H1 (cell line): ENCODE results near the gene SPATS1. TPM values are rescaled to one million over a fixed set of nuclear protein-coding genes. Genes with fewer than 3 reads are reported as not detected.
"Not testable (repeated sequence)": the region's sequence is repeated elsewhere in the genome, so short reads cannot be mapped to it uniquely, and the experiment has no call there.

Experiments
- CTCF ChIA-PET: fragments of 300-600 bp; sonication (Branson Sonifier 250); formaldehyde crosslinking; loops from one replicate; lab custom pipeline; 2021; ENCODE audit not compliant: partially characterized antibody; lab: Charles Lee
- POLR2A ChIA-PET: fragments of 300-600 bp; sonication (Branson Sonifier 250); formaldehyde crosslinking; loops from one replicate; lab custom pipeline; 2021; ENCODE audit warnings: inconsistent platforms; ENCODE audit not compliant: partially characterized antibody; lab: Charles Lee
- DNase-seq, 2 experiments: peaks; one replicate each; pipeline versions ENCODE4 v3.0.0 to v3.0.0-alpha.2; 2010 to 2022; ENCODE audit warnings: low spot score in 2 of 2, low read depth in 1 of 2, mixed read lengths in 1 of 2
- FAIRE-seq: peaks from 2 replicates; lab custom pipeline; 2011; peaks lifted over from hg19 to GRCh38; lab: Jason Lieb, UNC
- H2AFZ ChIP-seq: 2 replicates; pipeline ENCODE4 v1.8.1; 2012; ENCODE audit warnings: low read length, inconsistent platforms
- H2AK5ac ChIP-seq: 2 replicates; pipeline ENCODE4 v1.6.1; 2013; ENCODE audit warnings: low read depth, low read length
- H2BK120ac ChIP-seq: replicated peaks from 2 replicates; pipeline ENCODE3; 2013; ENCODE audit warnings: low read depth, low read length, inconsistent platforms
- H2BK12ac ChIP-seq: 2 replicates; pipeline ENCODE4 v1.6.1; 2013; ENCODE audit warnings: low read depth, low read length
- H2BK15ac ChIP-seq: 2 replicates; pipeline ENCODE4 v1.6.1; 2013; ENCODE audit warnings: low read length
- H2BK20ac ChIP-seq: 2 replicates; pipeline ENCODE4 v1.6.1; 2013; ENCODE audit warnings: low read length
- H2BK5ac ChIP-seq: 2 replicates; pipeline ENCODE4 v1.6.1; 2013; ENCODE audit warnings: low read depth, low read length
- H3K14ac ChIP-seq: 2 replicates; pipeline ENCODE4 v1.6.1; 2013; ENCODE audit warnings: inconsistent platforms; ENCODE audit not compliant: insufficient read length
- H3K18ac ChIP-seq: 2 replicates; pipeline ENCODE4 v1.6.1; 2013; ENCODE audit warnings: low read length; ENCODE audit errors: extremely low read depth
- H3K23ac ChIP-seq: 2 replicates; pipeline ENCODE4 v1.6.1; 2013; ENCODE audit warnings: inconsistent platforms; ENCODE audit not compliant: insufficient read length
- H3K23me2 ChIP-seq: 2 replicates; pipeline ENCODE4 v1.6.1; 2013; ENCODE audit warnings: low read depth, low read length
- H3K27ac ChIP-seq: 2 replicates; pipeline ENCODE4 v1.6.1; 2011; ENCODE audit warnings: low read depth, low read length, inconsistent platforms
- H3K27me3 ChIP-seq, 4 experiments: replicated peaks in 1 of 4; 1 replicate in 1 of 4; 2 replicates in 3 of 4; pipeline versions ENCODE4 v1.6.1 to v1.8.1; 2011 to 2013; ENCODE audit warnings: low read length in 3 of 4, mild to moderate bottlenecking in 3 of 4, inconsistent platforms in 2 of 4, mixed read lengths in 2 of 4, moderate library complexity in 1 of 4; ENCODE audit not compliant: control insufficient read depth in 3 of 4, insufficient read depth in 3 of 4; ENCODE audit errors: extremely low read depth in 1 of 4
- H3K36me3 ChIP-seq, 4 experiments: 2 replicates each; pipeline versions ENCODE4 v1.6.1 to v1.8.1; 2011 to 2013; ENCODE audit warnings: mild to moderate bottlenecking in 4 of 4, low read length in 3 of 4, moderate library complexity in 2 of 4, control low read depth in 1 of 4, inconsistent platforms in 1 of 4; ENCODE audit not compliant: insufficient read depth in 4 of 4, control insufficient read depth in 2 of 4
- H3K4ac ChIP-seq: replicated peaks from 2 replicates; pipeline ENCODE3; 2013; ENCODE audit warnings: low read length, low read depth, mixed read lengths, inconsistent platforms; ENCODE audit not compliant: insufficient read length
- H3K4me1 ChIP-seq, 4 experiments: replicated peaks in 1 of 4; 1 replicate in 1 of 4; 2 replicates in 3 of 4; pipeline versions ENCODE4 v1.6.1 to v1.8.1; 2011 to 2013; ENCODE audit warnings: low read length in 3 of 4, inconsistent platforms in 2 of 4, mixed read lengths in 1 of 4; ENCODE audit not compliant: insufficient read depth in 4 of 4, control insufficient read depth in 3 of 4
- H3K4me2 ChIP-seq, 2 experiments: 2 replicates each; pipeline versions ENCODE4 v1.6.1 to v1.8.1; 2011 to 2013; ENCODE audit warnings: low read depth in 2 of 2, low read length in 2 of 2, control low read depth in 1 of 2, inconsistent platforms in 1 of 2, mild to moderate bottlenecking in 1 of 2; ENCODE audit not compliant: insufficient read depth in 1 of 2
- H3K4me3 ChIP-seq, 4 experiments: fragments of 200-600, 300-600 bp in 1 of 4; sonication (generic), shearing (Covaris generic), sonication (Bioruptor Twin) in 1 of 4; 2 replicates each; pipeline versions ENCODE4 v1.5.1 to v1.8.1; 2011 to 2016; ENCODE audit warnings: low read length in 4 of 4, low read depth in 3 of 4, control low read depth in 2 of 4, inconsistent platforms in 2 of 4, mild to moderate bottlenecking in 2 of 4, mixed read lengths in 1 of 4, moderate library complexity in 1 of 4; ENCODE audit not compliant: insufficient read depth in 2 of 4; ENCODE audit errors: extremely low read depth in 1 of 4
- H3K56ac ChIP-seq: replicated peaks from 2 replicates; pipeline ENCODE3; 2013; ENCODE audit warnings: low read depth, mild to moderate bottlenecking, mixed read lengths, low read length, inconsistent platforms; ENCODE audit not compliant: insufficient read length
- H3K79me1 ChIP-seq: 2 replicates; pipeline ENCODE4 v1.6.1; 2013; ENCODE audit warnings: low read depth, low read length, control low read depth
- H3K79me2 ChIP-seq, 2 experiments: 2 replicates each; pipeline versions ENCODE4 v1.6.1 to v1.8.1; 2012 to 2013; ENCODE audit warnings: low read length in 2 of 2, mild to moderate bottlenecking in 2 of 2, inconsistent platforms in 1 of 2; ENCODE audit not compliant: insufficient read depth in 2 of 2, control insufficient read depth in 1 of 2
- H3K9ac ChIP-seq, 4 experiments: replicated peaks in 1 of 4; 1 replicate in 1 of 4; 2 replicates in 3 of 4; pipeline versions ENCODE4 v1.6.1 to v1.8.1; 2011 to 2013; ENCODE audit warnings: low read depth in 3 of 4, low read length in 3 of 4, control low read depth in 2 of 4, mild to moderate bottlenecking in 2 of 4, moderate library complexity in 2 of 4, inconsistent platforms in 1 of 4; ENCODE audit errors: extremely low read depth in 1 of 4
- H3K9me3 ChIP-seq, 2 experiments: 2 replicates each; pipeline versions ENCODE4 v1.6.1 to v1.8.1; 2012 to 2013; ENCODE audit warnings: mild to moderate bottlenecking in 2 of 2, moderate library complexity in 2 of 2, control low read depth in 1 of 2, inconsistent platforms in 1 of 2, low read depth in 1 of 2, low read length in 1 of 2, mixed read lengths in 1 of 2; ENCODE audit not compliant: insufficient read depth in 2 of 2
- H4K20me1 ChIP-seq, 2 experiments: replicated peaks in 1 of 2; 2 replicates each; pipeline versions ENCODE3 to v1.8.1; 2011 to 2013; ENCODE audit warnings: inconsistent platforms in 2 of 2, low read length in 2 of 2, mild to moderate bottlenecking in 1 of 2; ENCODE audit not compliant: insufficient read depth in 2 of 2, control insufficient read depth in 1 of 2
- H4K5ac ChIP-seq: 2 replicates; pipeline ENCODE4 v1.6.1; 2013; ENCODE audit warnings: low read length, low read depth, mixed read lengths, inconsistent platforms; ENCODE audit not compliant: insufficient read length
- H4K8ac ChIP-seq: 2 replicates; pipeline ENCODE4 v1.8.0; 2013; ENCODE audit warnings: mild to moderate bottlenecking, moderate library complexity, low read length, inconsistent platforms; ENCODE audit not compliant: insufficient read depth; ENCODE audit errors: extremely low read depth
- H4K91ac ChIP-seq: replicated peaks from 2 replicates; pipeline ENCODE3; 2013; ENCODE audit warnings: low read length, mixed read lengths, inconsistent platforms; ENCODE audit not compliant: insufficient read length
- ASH2L ChIP-seq: fragments of 200-600, 300-600 bp; sonication (generic); IDR thresholded peaks from one replicate; pipeline ENCODE4 v1.7.1; 2017; ENCODE audit warnings: low read length
- WGBS, 2 experiments: shearing (Covaris generic) in 1 of 2; methylation state at CpG; one replicate each; pipeline versions ENCODE4 v1.1.6 to v1.1.7; 2013 to 2015; ENCODE audit warnings: low lambda C conversion rate in 2 of 2, mixed read lengths in 2 of 2, inconsistent platforms in 1 of 2, low coverage in 1 of 2, missing lambda C conversion rate in 1 of 2; ENCODE audit not compliant: insufficient replicate concordance in 2 of 2, insufficient coverage in 1 of 2, insufficient read length in 1 of 2; ENCODE audit errors: extremely low coverage in 1 of 2, missing lambda C conversion rate in 1 of 2; 5-methylcytosine and 5-hydroxymethylcytosine counted together
- polyA plus RNA-seq, 7 experiments: library from polyadenylated mRNA; depleted of rRNA in 3 of 7; stranded (reverse) in 5 of 7; unstranded in 2 of 7; fragments of >200 nt in 5 of 7; fragments of 200-250 nt in 2 of 7; gene quantifications; 1 replicate in 5 of 7; 2 replicates in 1 of 7; 4 replicates in 1 of 7; pipeline versions ENCODE4 v1.2.1 to v1.2.3, GENCODE V29; 2011 to 2013; ENCODE audit warnings: missing spikeins in 2 of 7, mixed read lengths in 2 of 7
- total RNA-seq: library from RNA; stranded (reverse); fragmentation: NEBNext Ultra II Directional; extraction: Animal tissue kit (Norgen Biotek cat#: 25700); gene quantifications from 2 replicates; pipeline ENCODE4 v1.2.1, GENCODE V29; 2021

SPATS1 gene
- total and polyA plus RNA-seq, 2 of the 8 experiments (the other 6 are each of a cell fraction or from before 2014, with no cell fraction given) = not detected

GRCh38 chr6:44316481-44316880, 26.0 kb upstream of the SPATS1 start (continued):
- no peak for TF ChIP-seq ASH2L
- TF ChIP-seq, all 59 proteins: peak for 0

- H4K20me1 ChIP-seq, H3K9me3 ChIP-seq, H3K4me3 ChIP-seq, FAIRE-seq, H3K9ac ChIP-seq, H2AFZ ChIP-seq, H2BK15ac ChIP-seq, H3K27me3 ChIP-seq, H2BK12ac ChIP-seq, DNase-seq, H3K4me1 ChIP-seq, H4K8ac ChIP-seq, H3K79me1 ChIP-seq, H3K56ac ChIP-seq, H3K18ac ChIP-seq, H3K4me2 ChIP-seq, H3K23ac ChIP-seq, H3K79me2 ChIP-seq, H2AK5ac ChIP-seq, H4K91ac ChIP-seq, H3K36me3 ChIP-seq, H3K27ac ChIP-seq, H2BK5ac ChIP-seq, H3K4ac ChIP-seq, H4K5ac ChIP-seq, H2BK120ac ChIP-seq, H3K14ac ChIP-seq, H3K23me2 ChIP-seq, H2BK20ac ChIP-seq: not testable (repeated sequence)
- WGBS, 2 experiments = 86% methylated on average over 9 of the region's 9 CpGs; no CpG with 5 or more reads in 1 of the 2 experiments
- ChIA-PET CTCF (interaction anchor here (0.6 kb wide), 1 partner anchor 25 kb away, joined by 3 read pairs; no protein-coding TSS in a partner anchor), POLR2A (interaction anchor here (0.6 to 0.8 kb wide), 2 partner anchors 39 to 46 kb away, joined by 3 to 4 read pairs; no protein-coding TSS in a partner anchor)
Measured at GRCh38 chr6:44317136-44317631, 25.3 kb upstream of the SPATS1 start.
